RPMI8226 (cell line): ENCODE data around the gene PPARD.
"Not testable (repeated sequence)": the region's sequence is repeated elsewhere in the genome, so short reads cannot be mapped to it uniquely, and the experiment has no call there.

Experiments
- DNase-seq: peaks from one replicate; pipeline ENCODE4 v3.0.0-alpha.2; 2015

Gene PPARD

DNA sequence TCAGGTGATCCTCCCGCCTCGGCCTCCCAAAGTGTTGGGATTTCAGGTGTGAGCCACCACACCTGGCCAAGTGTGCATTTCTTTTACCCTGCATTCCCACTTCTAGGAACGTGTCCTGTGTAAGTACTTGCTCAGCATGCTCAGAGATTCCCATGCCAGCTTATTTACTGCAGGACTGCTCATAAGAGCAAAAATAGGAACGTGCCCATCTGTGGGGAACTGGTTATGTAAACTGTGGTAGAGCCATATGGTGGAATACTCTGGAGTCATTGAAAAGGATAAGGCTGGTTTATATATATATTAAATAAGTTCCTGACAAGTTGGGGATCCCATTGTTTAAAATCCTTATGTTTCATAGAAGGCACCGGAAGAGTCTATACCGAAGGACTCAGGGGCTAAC, 71.6 kb downstream of the PPARD start:
- DNase-seq = no peak

DNA sequence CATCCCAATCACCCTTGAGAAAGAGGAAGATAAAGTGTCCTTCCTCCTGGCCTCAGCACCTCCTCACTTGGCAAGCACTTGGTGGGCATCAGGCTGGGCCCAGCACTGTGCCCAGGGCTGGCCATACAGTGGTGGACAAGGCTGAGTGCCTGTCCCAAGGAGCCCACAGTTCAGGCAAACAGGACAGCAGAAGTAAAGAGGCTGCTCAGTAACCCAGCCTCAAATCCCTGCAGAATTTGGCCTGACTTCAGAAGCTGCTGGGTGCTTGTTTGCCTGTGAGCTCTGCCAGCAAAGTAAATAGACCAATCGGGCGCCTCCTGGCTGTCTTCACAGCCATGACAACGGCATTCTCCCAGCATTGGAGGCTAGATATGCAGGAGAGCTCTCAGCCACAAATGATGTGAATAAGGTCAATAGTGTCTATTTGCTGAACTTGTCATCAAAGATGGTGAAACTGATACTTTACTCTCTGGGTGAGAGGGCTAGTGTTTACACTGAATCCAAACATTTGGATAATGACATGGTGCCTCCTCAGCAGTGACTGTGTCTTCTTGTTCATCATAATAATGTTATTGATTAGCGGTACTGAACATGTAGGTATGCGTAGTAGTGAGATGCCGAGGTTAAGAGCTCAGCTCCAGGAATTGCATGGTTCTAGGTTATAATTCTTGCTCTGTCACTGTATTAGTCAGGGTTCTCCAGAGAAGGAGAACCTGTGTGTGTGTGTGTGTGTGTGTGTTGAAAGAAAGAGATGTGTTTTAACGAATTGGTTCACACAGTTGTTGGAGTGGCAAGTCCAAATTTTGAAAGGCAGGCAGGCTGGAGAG, 72.9 kb downstream of the PPARD start:
- peak; percentile 31 for DNase-seq

DNA sequence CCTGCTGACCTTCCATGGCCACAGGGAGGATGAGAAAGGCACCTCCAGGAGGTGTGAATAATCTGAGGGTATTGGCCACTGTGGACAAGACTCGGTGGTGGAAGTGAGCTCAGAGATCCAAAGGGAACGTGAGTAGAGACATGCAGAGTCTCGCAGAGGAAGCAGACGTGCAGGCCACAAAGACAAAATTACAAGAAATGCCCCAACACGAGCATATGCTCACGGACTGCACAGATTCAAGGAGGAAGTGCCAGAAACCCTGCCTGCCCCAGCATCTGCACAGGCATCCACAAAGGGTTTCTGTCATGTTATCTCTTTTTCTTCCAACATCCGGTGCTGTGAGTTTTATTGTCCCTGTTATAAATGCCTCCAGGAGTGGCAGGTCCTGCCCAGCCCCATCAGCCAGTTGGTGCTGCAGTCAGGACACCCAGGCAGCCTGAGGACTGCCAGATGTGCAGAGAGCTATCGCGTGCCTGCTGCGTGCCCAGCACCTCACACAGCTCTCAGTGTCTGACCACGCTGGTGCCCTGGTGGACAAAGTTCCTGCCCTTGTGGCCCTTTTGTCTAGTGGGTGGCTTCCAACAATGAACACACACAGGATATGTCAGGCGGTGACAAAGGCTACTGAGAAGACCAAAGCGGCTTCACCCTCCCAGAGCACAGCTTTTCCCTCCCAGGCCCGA, 75.8 kb downstream of the PPARD start:
- DNase-seq = no peak

DNA sequence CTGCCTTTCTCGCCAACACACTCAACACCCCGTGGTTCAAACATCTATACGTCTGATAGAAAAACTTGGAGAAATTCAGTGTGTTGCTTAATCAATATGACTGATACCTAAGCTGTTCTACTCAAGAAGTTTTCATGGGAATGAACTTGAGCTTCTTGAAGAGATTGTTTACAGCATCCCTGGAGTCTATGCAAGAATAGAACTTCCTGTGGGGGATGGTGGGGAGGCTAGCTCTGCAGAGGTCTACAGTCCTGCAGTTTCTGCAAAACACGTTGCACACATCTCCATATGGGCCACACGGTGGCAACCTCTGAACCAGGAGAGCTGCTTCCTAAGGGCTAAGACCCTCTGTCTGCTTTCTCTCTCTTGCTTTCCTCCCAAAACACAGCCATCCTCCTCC, 77.1 kb downstream of the PPARD start:
- no peak for DNase-seq

DNA sequence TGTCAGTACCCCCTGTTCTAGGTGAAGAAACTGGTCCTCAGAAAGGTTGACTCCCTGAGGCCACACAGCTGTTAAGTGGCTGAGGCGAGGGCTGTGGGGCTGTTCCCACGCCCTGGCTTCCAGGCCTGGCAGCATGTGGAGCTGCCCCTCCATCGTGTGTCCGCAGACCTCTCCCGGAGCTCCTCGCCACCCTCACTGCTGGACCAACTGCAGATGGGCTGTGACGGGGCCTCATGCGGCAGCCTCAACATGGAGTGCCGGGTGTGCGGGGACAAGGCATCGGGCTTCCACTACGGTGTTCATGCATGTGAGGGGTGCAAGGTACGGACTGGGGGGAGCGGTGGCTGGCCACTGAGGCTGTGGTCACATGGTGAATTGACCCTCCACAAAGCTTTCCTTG, 77.6 kb downstream of the PPARD start:
- DNase-seq = no peak

DNA sequence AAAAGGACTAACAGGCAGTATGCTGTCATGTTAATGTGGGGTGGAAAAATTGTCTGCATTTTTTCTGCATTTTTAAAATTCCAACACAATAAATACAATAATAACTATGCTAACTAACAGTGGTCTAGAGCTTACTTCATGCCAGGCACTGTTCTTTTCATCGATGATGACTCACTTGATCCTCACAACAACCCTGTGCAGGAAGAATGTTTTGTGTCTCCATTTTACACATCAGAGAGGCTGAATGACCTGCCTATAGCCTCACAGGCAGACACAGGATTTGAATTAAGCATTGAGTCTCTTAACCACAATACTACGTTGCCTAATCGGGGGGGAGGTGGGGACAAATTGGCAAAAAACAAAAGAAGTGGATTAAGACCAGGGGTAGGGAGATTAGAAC, 82.9 kb downstream of the PPARD start:
- DNase-seq = no peak

DNA sequence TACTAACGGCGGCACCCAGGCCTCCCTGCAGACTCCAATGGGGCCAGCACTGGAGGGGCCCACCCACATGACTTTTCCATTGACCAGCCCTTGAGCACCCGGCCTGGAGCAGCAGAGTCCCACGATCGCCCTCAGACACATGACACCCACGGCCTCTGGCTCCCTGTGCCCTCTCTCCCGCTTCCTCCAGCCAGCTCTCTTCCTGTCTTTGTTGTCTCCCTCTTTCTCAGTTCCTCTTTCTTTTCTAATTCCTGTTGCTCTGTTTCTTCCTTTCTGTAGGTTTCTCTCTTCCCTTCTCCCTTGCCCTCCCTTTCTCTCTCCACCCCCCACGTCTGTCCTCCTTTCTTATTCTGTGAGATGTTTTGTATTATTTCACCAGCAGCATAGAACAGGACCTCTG, 83.7 kb downstream of the PPARD start:
- peak; percentile 52 for DNase-seq

DNA sequence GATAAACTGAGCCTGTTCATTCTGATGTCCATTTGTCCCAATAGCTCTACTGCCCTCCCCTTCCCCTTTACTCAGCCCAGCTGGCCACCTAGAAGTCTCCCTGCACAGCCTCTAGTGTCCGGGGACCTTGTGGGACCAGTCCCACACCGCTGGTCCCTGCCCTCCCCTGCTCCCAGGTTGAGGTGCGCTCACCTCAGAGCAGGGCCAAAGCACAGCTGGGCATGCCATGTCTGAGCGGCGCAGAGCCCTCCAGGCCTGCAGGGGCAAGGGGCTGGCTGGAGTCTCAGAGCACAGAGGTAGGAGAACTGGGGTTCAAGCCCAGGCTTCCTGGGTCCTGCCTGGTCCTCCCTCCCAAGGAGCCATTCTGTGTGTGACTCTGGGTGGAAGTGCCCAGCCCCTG, 85.1 kb downstream of the PPARD start:
- no peak for DNase-seq

DNA sequence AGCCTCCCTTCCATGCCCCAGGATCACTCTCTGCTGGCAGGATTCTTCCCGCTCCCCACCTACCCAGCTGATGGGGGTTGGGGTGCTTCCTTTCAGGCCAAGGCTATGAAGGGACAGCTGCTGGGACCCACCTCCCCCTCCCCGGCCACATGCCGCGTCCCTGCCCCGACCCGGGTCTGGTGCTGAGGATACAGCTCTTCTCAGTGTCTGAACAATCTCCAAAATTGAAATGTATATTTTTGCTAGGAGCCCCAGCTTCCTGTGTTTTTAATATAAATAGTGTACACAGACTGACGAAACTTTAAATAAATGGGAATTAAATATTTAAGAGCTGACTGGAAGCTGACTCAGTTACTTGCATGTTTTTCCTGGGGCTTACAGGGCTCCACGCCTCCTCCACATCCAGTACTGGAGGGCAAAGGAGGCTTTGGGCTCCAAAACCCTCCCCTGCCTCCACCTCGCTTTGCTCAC, 85.5 kb downstream of the PPARD start:
- DNase-seq = no peak

DNA sequence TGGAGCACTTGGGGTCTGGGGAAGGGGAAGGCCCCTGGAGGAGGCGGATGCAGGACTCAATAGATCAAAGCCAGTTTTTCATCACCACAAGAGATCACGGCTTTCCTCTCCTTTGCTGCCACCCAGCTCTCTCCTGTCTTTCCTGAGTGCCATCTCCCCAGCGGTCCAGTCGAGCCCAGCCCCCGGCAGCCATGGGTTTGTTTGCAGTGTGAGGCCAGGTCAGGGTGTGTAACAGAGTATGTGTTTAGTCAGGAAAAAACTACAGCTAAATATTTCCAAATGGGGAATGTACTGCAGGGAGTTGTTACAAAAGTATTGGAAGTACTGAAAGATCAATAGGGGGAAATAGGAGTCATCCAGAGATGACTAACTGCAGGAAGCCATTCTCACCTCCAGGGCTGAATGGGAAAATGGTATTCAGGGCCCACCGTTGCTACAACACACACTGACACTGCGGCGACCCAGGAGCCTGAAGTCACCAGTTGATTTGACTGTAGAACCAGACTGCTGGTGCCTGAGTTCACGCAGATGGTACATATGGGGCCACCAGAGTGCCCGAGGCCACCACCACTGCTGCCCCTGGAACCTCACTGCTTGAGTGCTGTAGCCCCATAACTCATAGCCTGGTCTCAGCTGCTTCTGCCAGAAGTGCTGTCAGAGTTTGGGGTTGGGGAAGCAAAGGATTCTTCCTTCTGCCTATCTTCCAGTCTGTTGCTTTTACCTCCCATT, 86.2 kb downstream of the PPARD start:
- DNase-seq = no peak

DNA sequence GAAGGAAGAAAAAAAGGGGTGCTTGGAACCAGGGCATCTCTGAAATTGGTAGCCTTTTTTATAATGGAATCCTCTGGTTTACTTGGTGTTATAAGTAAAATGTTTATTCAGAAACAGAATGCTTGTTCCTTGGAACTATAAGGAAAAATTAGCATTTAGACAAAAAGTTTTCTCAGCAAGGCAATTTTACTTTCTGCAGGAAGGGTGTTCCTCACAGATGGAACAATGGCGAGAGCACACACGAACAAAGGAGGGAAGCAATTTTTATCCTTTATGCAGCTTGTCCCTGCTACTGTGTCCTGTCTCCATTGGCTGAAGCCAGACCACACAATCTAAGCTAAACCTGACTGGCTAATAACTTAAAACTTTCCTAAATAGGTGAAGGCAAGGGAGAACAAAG, 87.1 kb downstream of the PPARD start:
- no peak for DNase-seq

DNA sequence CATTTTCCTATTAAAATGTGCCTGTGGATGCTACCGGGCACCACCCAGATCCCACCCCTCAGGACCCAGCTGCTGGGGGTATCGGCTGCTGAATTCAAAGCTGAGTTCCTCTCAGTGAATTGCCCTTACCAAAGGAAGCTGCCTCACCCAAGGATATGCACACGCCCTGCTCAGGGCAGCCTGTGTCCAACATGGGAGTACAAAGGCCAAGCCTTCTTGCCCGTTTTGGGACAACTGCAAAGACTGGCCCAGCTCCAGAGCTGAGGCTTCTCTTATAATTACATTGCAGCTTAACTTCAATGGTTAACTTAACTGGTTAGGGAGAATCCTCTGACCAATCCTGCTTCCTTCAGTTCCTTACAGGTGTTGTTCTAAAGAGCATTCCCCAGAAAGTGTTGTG, 89.9 kb downstream of the PPARD start:
- no peak for DNase-seq

DNA sequence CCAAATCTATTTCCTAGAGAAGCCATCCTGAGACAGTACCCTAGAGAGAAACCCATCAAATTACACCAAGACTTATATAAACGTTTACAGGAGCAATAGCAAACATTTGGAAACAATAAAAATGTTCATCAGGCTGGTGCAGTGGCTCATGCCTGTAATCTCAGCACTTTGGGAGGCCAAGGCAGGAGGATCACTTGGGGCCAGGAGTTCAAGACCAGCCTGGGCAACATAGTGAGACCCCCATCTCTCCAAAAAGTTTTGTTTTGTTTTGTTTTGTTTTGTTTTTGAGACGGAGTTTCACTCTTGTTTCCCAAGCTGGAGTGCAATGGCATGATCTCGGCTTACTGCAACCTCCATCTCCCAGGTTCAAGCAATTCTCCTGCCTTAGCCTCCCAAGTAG, 90.3 kb downstream of the PPARD start:
- not testable (repeated sequence) for DNase-seq

DNA sequence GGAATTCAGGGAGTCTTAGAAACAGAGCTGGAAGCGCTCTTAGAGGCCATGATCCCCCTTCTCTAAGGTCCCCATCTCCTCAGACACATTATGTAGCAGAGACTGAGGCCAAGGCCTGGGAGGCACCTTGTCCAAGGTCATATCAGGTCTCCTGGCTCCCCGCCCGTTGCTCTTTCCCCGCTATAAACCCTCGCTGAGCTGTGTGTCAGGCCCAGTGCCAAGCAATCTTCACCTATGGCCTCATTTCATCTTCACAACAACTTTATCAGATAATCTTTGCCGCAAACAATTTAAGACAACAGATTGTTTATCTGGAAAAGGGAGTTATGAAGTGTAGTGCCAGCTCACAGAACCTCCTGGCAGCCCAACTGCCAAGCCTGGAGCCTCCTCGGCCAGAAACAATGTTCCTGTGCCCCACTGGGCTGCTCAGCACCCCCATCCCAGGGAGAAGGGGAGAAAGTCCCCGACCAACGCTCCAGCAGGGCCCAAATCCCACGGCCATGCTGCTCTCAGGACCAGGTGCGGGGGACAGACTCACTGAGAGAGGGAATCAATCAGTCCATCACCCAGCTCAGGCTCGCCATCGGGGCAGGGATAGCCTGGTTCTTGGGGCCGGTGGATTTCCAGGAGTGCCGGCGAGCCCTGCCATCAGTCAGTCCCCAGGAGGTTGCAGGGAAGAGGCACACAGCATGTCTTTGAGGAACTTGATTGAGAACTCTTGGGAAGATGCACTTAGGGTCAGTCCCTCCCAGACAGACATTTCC, 92.9 kb downstream of the PPARD start:
- peak; percentile 32 for DNase-seq

DNA sequence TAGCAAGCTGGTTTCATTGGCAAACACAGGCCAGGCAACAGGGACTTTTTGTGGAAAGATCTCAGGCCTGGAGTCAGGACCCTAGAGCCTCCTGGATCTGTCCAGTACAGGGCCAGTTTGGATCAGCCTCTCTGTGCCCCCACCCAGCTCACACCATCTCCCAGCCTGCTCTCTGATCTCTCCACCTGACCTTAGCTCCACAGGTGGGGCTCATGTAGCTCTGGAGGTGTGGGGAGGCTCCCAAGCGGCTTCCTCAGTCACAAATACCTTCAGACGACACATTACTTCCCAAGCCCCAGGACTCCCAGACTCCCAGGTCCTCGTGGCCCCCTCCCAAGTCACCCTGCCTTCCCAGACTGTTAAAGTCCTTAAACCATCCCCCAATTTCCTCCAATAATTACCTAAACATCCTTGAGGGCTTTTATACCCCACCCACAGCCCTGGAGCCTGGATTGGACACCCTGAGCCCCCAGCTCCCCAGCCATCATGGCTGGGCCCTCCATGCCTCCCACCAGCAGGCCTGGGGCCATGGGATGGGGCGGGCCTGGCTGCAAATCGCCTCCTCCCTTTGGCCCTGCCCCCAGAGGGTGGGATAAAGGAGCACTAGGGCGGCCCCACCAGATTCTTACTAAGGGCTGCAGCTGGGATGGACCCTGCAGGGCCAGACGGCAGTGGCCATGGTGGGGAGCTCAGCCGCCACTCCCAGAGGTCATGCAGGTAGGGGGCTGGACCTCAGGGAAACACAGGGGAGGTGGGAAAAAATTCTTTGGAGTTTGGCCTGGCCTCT, 93.9 kb downstream of the PPARD start:
- no peak for DNase-seq

DNA sequence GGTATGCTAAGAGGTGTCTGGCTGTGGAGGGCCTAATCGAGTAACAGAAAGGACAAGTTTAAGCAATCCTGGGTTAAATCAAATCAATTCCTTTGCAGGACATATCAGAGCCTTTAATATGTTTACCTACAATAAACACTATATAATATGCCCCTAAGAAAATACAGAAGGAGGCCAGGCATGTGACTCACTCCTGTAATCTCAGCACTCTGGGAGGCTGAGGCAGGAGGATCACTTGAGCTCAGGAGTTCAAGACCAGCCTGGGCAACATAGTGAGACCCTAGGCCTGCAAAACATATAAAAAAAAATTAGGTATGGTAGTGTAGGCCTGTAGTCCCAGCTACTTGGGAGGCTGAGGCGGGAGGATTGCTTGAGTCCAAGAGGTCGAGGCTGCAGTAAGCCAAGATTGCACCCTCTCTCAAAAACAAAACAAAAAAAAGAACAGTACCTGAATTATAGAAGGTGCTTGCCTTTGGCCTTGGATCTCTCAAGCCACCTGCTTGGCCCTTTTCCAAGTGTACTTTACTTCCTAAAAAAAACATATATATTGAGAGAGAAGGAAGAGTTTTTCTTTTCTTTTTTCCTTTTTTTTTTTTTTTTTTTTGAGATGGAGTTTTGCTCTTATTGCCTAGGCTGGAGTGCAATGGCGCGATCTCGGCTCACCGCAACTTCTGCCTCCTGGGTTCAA, 96.2 kb downstream of the PPARD start:
- DNase-seq = peak; percentile 30

DNA sequence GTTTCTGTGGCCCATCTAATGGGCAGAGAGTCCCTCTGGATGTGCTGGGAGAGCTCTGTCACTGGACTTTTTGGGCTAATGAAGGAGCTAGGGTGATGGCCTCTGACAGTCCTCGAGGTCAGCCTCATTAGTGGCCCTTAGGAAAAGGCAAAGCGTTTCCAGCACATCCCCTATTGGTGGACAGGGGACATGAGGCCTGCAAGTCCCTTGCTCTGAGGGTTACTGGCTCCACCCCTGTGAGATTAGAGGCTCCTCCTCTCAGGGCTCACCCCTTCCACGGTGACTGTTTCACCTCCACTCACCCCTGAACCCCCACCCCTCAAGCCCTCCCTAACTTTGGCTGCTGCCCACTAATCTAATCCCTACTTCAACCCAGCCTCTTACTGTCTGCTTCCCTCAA, 97.0 kb downstream of the PPARD start:
- no peak for DNase-seq

DNA sequence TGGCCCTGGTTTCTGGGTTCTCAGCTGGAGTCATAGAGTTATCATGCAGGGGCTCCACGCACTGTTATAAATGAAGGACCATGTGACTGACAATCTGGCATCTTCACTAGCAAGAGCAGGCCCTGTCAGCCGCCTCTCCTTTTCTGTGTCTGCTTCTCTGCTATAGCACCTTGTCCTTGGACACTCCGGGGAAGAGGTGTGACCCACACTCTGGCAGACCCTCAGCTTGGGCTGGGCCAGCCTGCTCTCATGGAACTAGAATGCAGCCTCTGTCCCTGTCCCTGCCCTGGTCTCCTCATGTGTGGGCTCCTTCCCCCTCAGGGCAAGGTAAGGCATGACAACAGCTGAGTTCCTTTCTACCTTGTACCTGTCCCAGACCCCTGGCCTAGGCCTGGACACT, 98.8 kb downstream of the PPARD start:
- DNase-seq = no peak

DNA sequence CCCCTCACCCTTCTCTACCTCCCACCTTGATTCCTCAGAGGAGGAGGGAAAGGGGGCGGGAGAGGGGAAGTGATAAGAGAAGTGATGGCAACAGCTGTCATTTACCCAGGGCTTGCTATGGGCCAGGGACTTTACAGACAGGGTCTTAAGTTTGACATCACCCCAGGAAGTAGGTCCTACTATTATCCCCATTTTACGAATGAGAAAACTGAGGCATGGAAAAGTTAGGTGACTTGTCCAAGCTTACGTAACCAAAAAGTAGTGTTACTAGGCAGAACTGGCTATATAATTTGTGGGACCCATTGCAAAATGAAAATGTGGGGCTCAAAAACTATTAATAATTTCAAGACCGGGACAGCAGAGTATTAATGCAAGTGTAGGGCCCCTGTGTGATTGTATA, 99.3 kb downstream of the PPARD start:
- DNase-seq = no peak

DNA sequence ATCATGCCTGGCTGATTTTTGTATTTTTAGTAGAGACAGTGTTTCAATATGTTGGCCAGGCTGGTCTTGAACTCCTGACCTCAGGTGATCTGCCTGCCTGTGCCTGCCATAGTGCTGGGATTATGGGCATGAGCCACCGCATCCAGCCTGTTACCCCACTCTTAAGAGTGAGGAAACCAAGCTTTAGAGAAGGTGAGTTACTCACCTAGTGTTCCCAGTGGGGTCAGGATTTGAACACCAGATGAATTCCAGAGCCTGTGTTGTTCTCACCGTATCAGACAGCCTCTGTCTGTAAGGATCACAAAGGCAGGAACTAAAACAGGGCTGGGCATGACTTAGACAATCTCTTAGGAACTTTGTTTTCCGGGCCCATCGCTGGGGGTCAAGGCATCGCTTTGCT, 100.3 kb downstream of the PPARD start:
- DNase-seq = no peak

DNA sequence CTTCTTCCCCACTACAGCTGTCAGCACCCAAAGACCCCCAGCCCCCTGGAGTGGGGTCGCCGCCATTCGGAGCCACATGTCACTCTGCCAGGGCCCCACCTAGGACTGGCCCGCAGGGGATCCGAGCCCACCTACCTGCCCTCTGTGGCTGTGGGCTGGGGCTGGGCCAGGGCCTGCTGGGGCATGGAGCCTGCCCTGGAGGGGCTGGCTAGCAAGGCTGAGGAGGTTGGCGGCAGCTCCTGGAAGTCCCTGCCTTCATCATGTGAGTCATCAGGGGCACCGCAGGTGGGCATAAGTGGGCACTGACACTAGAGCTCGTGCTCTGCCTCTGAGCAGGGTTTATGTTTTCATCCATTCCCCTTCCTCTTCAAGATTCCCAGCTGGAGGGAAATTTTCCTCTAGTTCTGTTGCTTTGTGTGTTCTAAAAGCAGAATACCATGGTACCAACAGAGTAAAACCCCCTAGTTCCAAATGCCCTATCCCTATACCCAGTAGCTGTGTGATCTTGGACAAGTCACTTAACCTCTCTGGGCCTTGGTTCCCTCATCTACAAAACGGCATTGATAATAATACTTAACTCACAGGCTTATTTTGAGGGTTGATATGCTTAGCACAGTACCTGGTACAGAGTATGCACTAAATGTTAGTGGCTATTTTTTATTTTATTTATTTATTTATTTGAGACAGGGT, 101.1 kb downstream of the PPARD start:
- DNase-seq = no peak
